Ovary (tissue), 9 donors: ENCODE data around the gene PQBP1. TPM values are rescaled to one million over a fixed set of nuclear protein-coding genes. Genes with fewer than 3 reads are reported as not detected.

ENCODE experiments used
- DNase-seq, 5 donors: peaks; one replicate each; pipeline ENCODE4 v3.0.0-alpha.2; 2019 to 2020
- H3K27ac ChIP-seq, 2 donors: fragments of 200-600 bp; one replicate each; pipeline versions ENCODE4 v1.5.1 to v1.8.0; 2019 to 2022
- H3K27me3 ChIP-seq: fragments of 200-600 bp; one replicate; pipeline ENCODE4 v1.8.0; 2022
- H3K36me3 ChIP-seq: fragments of 200-600 bp; sonication (generic); one replicate; pipeline ENCODE4 v1.5.1; 2019
- H3K4me1 ChIP-seq: one replicate; pipeline ENCODE4 v1.8.1; 2013; ENCODE audit warnings: mild to moderate bottlenecking, moderate library complexity; ENCODE audit not compliant: insufficient read depth
- H3K4me3 ChIP-seq: fragments of 200-600 bp; sonication (generic); one replicate; pipeline ENCODE4 v1.5.1; 2017
- H3K9me3 ChIP-seq, 2 donors: fragments of 200-600 bp in 1 of 2; sonication (generic) in 1 of 2; one replicate each; pipeline versions ENCODE4 v1.5.1 to v1.8.1; 2013 to 2019; ENCODE audit warnings: mild to moderate bottlenecking in 1 of 2, moderate library complexity in 1 of 2
- CTCF ChIP-seq, 3 donors: fragments of 450-650 bp in 2 of 3; fragments of 200-600 bp in 1 of 3; IDR thresholded peaks; one replicate each; pipeline versions ENCODE4 v1.5.1 to v1.8.0; 2016 to 2022; ENCODE audit warnings: antibody characterized with exemption in 3 of 3, mild to moderate bottlenecking in 1 of 3
- EP300 ChIP-seq: sonication (generic); formaldehyde crosslinking; IDR thresholded peaks from one replicate; pipeline ENCODE4 v1.6.1; 2017; ENCODE audit warnings: antibody characterized with exemption
- POLR2A ChIP-seq: fragments of 450-650 bp; IDR thresholded peaks from one replicate; pipeline ENCODE4 v1.6.1; 2017; ENCODE audit warnings: antibody characterized with exemption, mild to moderate bottlenecking, moderate library complexity
- WGBS, 3 donors: extraction: QIAGEN DNeasy Blood & Tissue Kit in 1 of 3; methylation state at CpG; one replicate each; pipeline versions ENCODE4 v1.1.5 to v1.1.7; 2013 to 2017; 5-methylcytosine and 5-hydroxymethylcytosine counted together
- intact Hi-C, 4 donors: fragments of 100-400 bp; cut with DNase I; formaldehyde crosslinking; loops; one replicate each; pipeline versions ENCODE4 v1.11.0 to v1.15.1; 2022 to 2023
- polyA plus RNA-seq, 2 donors: library from polyadenylated mRNA; stranded (reverse); fragments of 200-250 nt in 1 of 2; fragments of 350-450 nt in 1 of 2; fragmentation: Illumina TruSeq in 1 of 2; extraction: RNeasy Lipid Tissue Mini Kit (QIAGEN cat#74804) in 1 of 2; gene quantifications; one replicate each; pipeline ENCODE4 v1.2.3, GENCODE V29; 2013 to 2014
- total RNA-seq, 7 donors: library from RNA; depleted of rRNA in 2 of 7; stranded (reverse); fragments of >200 nt in 2 of 7; fragmentation: NEBNext Ultra II Directional in 3 of 7; extraction: Animal tissue kit (Norgen Biotek cat#: 25700) in 3 of 7; gene quantifications; one replicate each; pipeline versions ENCODE4 v1.1.0 to v1.2.4, GENCODE V29; 2016 to 2023
- donor health status: DM: no; HTN: no; CAD: no; lungs with moderate emphysema.
- donor health status: DM: no; HTN: no; CAD: no.
- donor health status: Bipolar disorder and iron deficiency.
- donor health status: DM: yes; HTN: yes; CAD: no.
- donor health status: DM: no; HTN: no; CAD: no.
- donor health status: DM: yes; HTN: yes; CAD: no.

The PQBP1 gene
- total and polyA plus RNA-seq, 9 donors = 71.2 to 149 (median 105) TPM

- Histone ChIP-seq H3K36me3 (no peaks in the 10 kb centered on the region), H3K4me1 (peaks cover 3% of the 10 kb centered on the region), H3K9me3 (no peaks in the 10 kb centered on the region), H3K27me3 (no peaks in the 10 kb centered on the region), H3K4me3 (no peak overlapping the region), H3K27ac (no peak overlapping the region)
- WGBS, 3 donors = 75 to 81% (median 78%) methylated on average over 15 to 16 of the region's 16 CpGs
- intact Hi-C loops = no loop called here
- TF ChIP-seq POLR2A = no peak
- peak in 1 of 5 donors; percentile 33 for DNase-seq
Observed at GRCh38 chrX:48893556-48894348, 4.0 kb upstream of the PQBP1 start.

- no peaks in the 10 kb centered on the region for H3K9me3 ChIP-seq
- H3K4me1 ChIP-seq = peaks cover 3% of the 10 kb centered on the region
- no peak overlapping the region for H3K4me3 ChIP-seq
- WGBS, 3 donors = 69 to 77% (median 74%) methylated on average over 6 of the region's 6 CpGs
- H3K36me3 ChIP-seq = no peaks in the 10 kb centered on the region
- DNase-seq = peak in 1 of 5 donors; percentile 7
- H3K27ac ChIP-seq = no peak overlapping the region
- H3K27me3 ChIP-seq = no peaks in the 10 kb centered on the region
- TF ChIP-seq POLR2A (no peak), CTCF (IDR thresholded peaks at IDR 0.05) (no peak), EP300 (no peak)
- intact Hi-C loops = no loop called here
Observed at GRCh38 chrX:48894891-48895290, 2.8 kb upstream of the PQBP1 start.

- 50 to 65% (median 51%) methylated on average over 9 of the region's 9 CpGs for WGBS, 3 donors
- peak overlapping the region; percentile 78 for H3K4me3 ChIP-seq
- peaks cover 3% of the 10 kb centered on the region for H3K4me1 ChIP-seq
- no peaks in the 10 kb centered on the region for H3K27me3 ChIP-seq
- no peaks in the 10 kb centered on the region for H3K36me3 ChIP-seq
- no peaks in the 10 kb centered on the region for H3K9me3 ChIP-seq
- peak overlapping the region; percentile 91 to 92 for H3K27ac ChIP-seq
- TF ChIP-seq POLR2A = no peak
- TF ChIP-seq CTCF (IDR thresholded peaks at IDR 0.05) = no peak
- intact Hi-C loops = no loop called here
- peak in 1 of 5 donors; percentile 26 for DNase-seq
Observed at GRCh38 chrX:48896611-48897011, 1.1 kb upstream of the PQBP1 start.

- peak overlapping the region; percentile 91 to 92 for H3K27ac ChIP-seq
- DNase-seq = peak; percentile 83 to 88 (median 87)
- peak overlapping the region; percentile 78 for H3K4me3 ChIP-seq
- H3K27me3 ChIP-seq = no peaks in the 10 kb centered on the region
- H3K4me1 ChIP-seq = peaks cover 3% of the 10 kb centered on the region
- intact Hi-C loops = no loop called here
- H3K9me3 ChIP-seq = no peaks in the 10 kb centered on the region
- no peaks in the 10 kb centered on the region for H3K36me3 ChIP-seq
- WGBS, 3 donors = 28 to 61% (median 35%) methylated on average over 27 to 38 of the region's 38 CpGs
- TF ChIP-seq CTCF (IDR thresholded peaks at IDR 0.05) (peak in 1 of 3 donors; percentile 5), EP300 (peak; percentile 27), POLR2A (no peak)
Observed at GRCh38 chrX:48897157-48897624, 539 bp upstream of the PQBP1 start.

GRCh38 chrX:48899078-48899410, 1.3 kb downstream of the PQBP1 start:
- no peaks in the 10 kb centered on the region for H3K9me3 ChIP-seq
- TF ChIP-seq EP300 (no peak), POLR2A (no peak), CTCF (IDR thresholded peaks at IDR 0.05) (no peak)
- H3K36me3 ChIP-seq = no peaks in the 10 kb centered on the region
- H3K4me1 ChIP-seq = peaks cover 3% of the 10 kb centered on the region
- 81 to 84% (median 83%) methylated on average over 8 of the region's 8 CpGs for WGBS, 3 donors
- no peak overlapping the region for H3K27ac ChIP-seq
- intact Hi-C loops = no loop called here
- H3K27me3 ChIP-seq = no peaks in the 10 kb centered on the region
- no peak overlapping the region for H3K4me3 ChIP-seq
- no peak for DNase-seq
